Activated CD8-positive, alpha-beta T cell treated with anti-CD3 and anti-CD28 coated beads for 36 hours (primary cell): ENCODE data around the gene NFYB. TPM values are rescaled to one million over a fixed set of nuclear protein-coding genes. Genes with fewer than 3 reads are reported as not detected.
A peak's percentile ranks its signal among the peaks of the same experiment; 100 is the strongest.
"Not testable (repeated sequence)": the region's sequence is repeated elsewhere in the genome, so short reads cannot be mapped to it uniquely, and the experiment has no call there.

ENCODE experiments used
- ATAC-seq: fragments of 200-7000 bp; cut with Tn5 transposase; one replicate; pipeline ENCODE4 v1.10.0; 2021; ENCODE audit warnings: mild to moderate bottlenecking, moderate library complexity
- CTCF ChIA-PET: fragments of 350-600 bp; sonication (Branson Sonifier 250); formaldehyde crosslinking; loops from one replicate; lab custom pipeline; 2021; ENCODE audit warnings: antibody characterized with exemption; lab: Charles Lee
- POLR2A ChIA-PET: fragments of 350-600 bp; sonication (Branson Sonifier 250); formaldehyde crosslinking; loops from one replicate; lab custom pipeline; 2021; ENCODE audit warnings: antibody characterized with exemption; lab: Charles Lee
- DNase-seq: peaks from one replicate; pipeline ENCODE4 v3.0.0-alpha.2; 2020
- H3K27ac Mint-ChIP-seq: one replicate; pipeline ENCODE4 v1.8.0; 2021; ENCODE audit warnings: mild to moderate bottlenecking, mixed read lengths
- H3K27me3 Mint-ChIP-seq: one replicate; pipeline ENCODE4 v1.8.0; 2021; ENCODE audit warnings: mixed read lengths
- H3K36me3 Mint-ChIP-seq: one replicate; pipeline ENCODE4 v1.8.0; 2021; ENCODE audit warnings: low read depth, mixed read lengths
- H3K4me1 Mint-ChIP-seq: one replicate; pipeline ENCODE4 v1.8.0; 2021; ENCODE audit warnings: low read depth, mixed read lengths
- H3K4me3 Mint-ChIP-seq: one replicate; pipeline ENCODE4 v1.8.0; 2021; ENCODE audit warnings: mild to moderate bottlenecking, moderate library complexity, mixed read lengths
- H3K9me3 Mint-ChIP-seq: one replicate; pipeline ENCODE4 v1.8.0; 2021; ENCODE audit warnings: mixed read lengths
- CTCF ChIP-seq: fragments of 200-600 bp; IDR thresholded peaks from one replicate; pipeline ENCODE4 v1.8.0; 2022; ENCODE audit warnings: antibody characterized with exemption, mild to moderate bottlenecking
- intact Hi-C: fragments of 100-400 bp; cut with micrococcal nuclease; formaldehyde crosslinking; loops from one replicate; pipeline ENCODE4 v1.10.0; 2022
- total RNA-seq, 2 experiments: library from RNA; stranded (reverse); gene quantifications; one replicate each; pipeline ENCODE4 v1.2.3, GENCODE V29; 2021

The NFYB gene
- total RNA-seq, 2 experiments from 2014 or later: 26.7 to 30.6 TPM

- ChIA-PET POLR2A (interaction anchor here (1.0 to 1.9 kb wide), 3 partner anchors 11 to 198 kb away, joined by 3 to 10 read pairs (median 4); partner anchors contain the start of gene NFYB), CTCF (interaction anchor here (1.2 to 1.3 kb wide), 2 partner anchors 11 to 18 kb away, joined by 6 to 9 read pairs; partner anchors contain the start of gene NFYB)
- Mint-ChIP-seq H3K27ac (no peak overlapping the region), H3K36me3 (peaks cover 31% of the 10 kb centered on the region), H3K4me3 (no peak overlapping the region), H3K27me3 (no peaks in the 10 kb centered on the region), H3K9me3 (no peaks in the 10 kb centered on the region), H3K4me1 (peaks cover 15% of the 10 kb centered on the region)
- intact Hi-C loops: no loop called here
- no peak for DNase-seq
- ATAC-seq: no peak
- TF ChIP-seq CTCF: no peak
These were observed 11.5 kb downstream of the NFYB start for GRCh38 chr12:104126548-104126947.

GRCh38 chr12:104122298-104122697 lies 15.7 kb downstream of the NFYB start:
- H3K36me3 Mint-ChIP-seq: peaks cover 26% of the 10 kb centered on the region
- TF ChIP-seq CTCF: no peak
- no peak for DNase-seq
- CTCF ChIA-PET: interaction anchor here (0.8 kb wide), 1 partner anchor 13 kb away, joined by 3 read pairs; no protein-coding TSS in a partner anchor
- peaks cover 2% of the 10 kb centered on the region for H3K4me1 Mint-ChIP-seq
- H3K27ac Mint-ChIP-seq: no peak overlapping the region
- no peaks in the 10 kb centered on the region for H3K9me3 Mint-ChIP-seq
- no peak for ATAC-seq
- H3K4me3 Mint-ChIP-seq: no peak overlapping the region
- intact Hi-C loops: no loop called here
- POLR2A ChIA-PET: interaction anchor here (1.5 kb wide), 1 partner anchor 15 kb away, joined by 5 read pairs; the partner anchor contains the start of gene NFYB
- no peaks in the 10 kb centered on the region for H3K27me3 Mint-ChIP-seq

- no peak for ATAC-seq
- no peak for TF ChIP-seq CTCF
- no peaks in the 10 kb centered on the region for H3K9me3 Mint-ChIP-seq
- POLR2A ChIA-PET: interaction anchor here (1.5 kb wide), 1 partner anchor 17 kb away, joined by 5 read pairs; the partner anchor contains the start of gene NFYB
- peaks cover 21% of the 10 kb centered on the region for H3K36me3 Mint-ChIP-seq
- no peak overlapping the region for H3K4me3 Mint-ChIP-seq
- DNase-seq: no peak
- CTCF ChIA-PET: interaction anchor here (0.8 to 3.3 kb wide), 2 partner anchors 11 to 12 kb away, joined by 3 to 24 read pairs; no protein-coding TSS in a partner anchor
- peaks cover 2% of the 10 kb centered on the region for H3K4me1 Mint-ChIP-seq
- H3K27ac Mint-ChIP-seq: no peak overlapping the region
- H3K27me3 Mint-ChIP-seq: no peaks in the 10 kb centered on the region
- intact Hi-C loops: no loop called here
These were observed 17.0 kb downstream of the NFYB start for GRCh38 chr12:104121001-104121400.

- TF ChIP-seq CTCF: no peak
- H3K4me3 Mint-ChIP-seq: no peak overlapping the region
- peaks cover 7% of the 10 kb centered on the region for H3K36me3 Mint-ChIP-seq
- no peaks in the 10 kb centered on the region for H3K9me3 Mint-ChIP-seq
- H3K27ac Mint-ChIP-seq: peak overlapping the region; percentile 35
- DNase-seq: no peak
- ChIA-PET POLR2A (no interaction called here), CTCF (no interaction called here)
- H3K27me3 Mint-ChIP-seq: no peaks in the 10 kb centered on the region
- no peak for ATAC-seq
- intact Hi-C loops: no loop called here
- H3K4me1 Mint-ChIP-seq: peaks cover 4% of the 10 kb centered on the region
These were observed 22.4 kb downstream of the NFYB start for GRCh38 chr12:104115587-104115975.

GRCh38 chr12:104114834-104115586 lies 23.0 kb downstream of the NFYB start:
- H3K27ac Mint-ChIP-seq: peak overlapping the region; percentile 25
- H3K36me3 Mint-ChIP-seq, ATAC-seq, H3K4me1 Mint-ChIP-seq, DNase-seq, intact Hi-C loops, H3K27me3 Mint-ChIP-seq, POLR2A ChIA-PET, H3K4me3 Mint-ChIP-seq, CTCF ChIA-PET, H3K9me3 Mint-ChIP-seq: not testable (repeated sequence)
